Suprapubic skin (tissue), 4 donors: ENCODE results near the gene JPH2.

Experiments used
- EP300 ChIP-seq: sonication (generic); formaldehyde crosslinking; IDR thresholded peaks from one replicate; pipeline ENCODE4 v1.6.1; 2017; ENCODE audit warnings: antibody characterized with exemption
- POLR2A ChIP-seq, 2 donors: fragments of 450-650 bp; IDR thresholded peaks; one replicate each; pipeline ENCODE4 v1.6.1; 2017; ENCODE audit warnings: antibody characterized with exemption in 2 of 2, mild to moderate bottlenecking in 2 of 2, moderate library complexity in 2 of 2
- POLR2AphosphoS5 ChIP-seq, 3 donors: sonication (generic); formaldehyde crosslinking; IDR thresholded peaks; one replicate each; pipeline ENCODE4 v1.6.1; 2017; ENCODE audit warnings: antibody characterized with exemption in 3 of 3
- TF ChIP-seq, protein P1 (sequence below), 2 donors: fragments of 200-600 bp in 1 of 2; fragments of 450-650 bp in 1 of 2; sonication (generic) in 1 of 2; IDR thresholded peaks; one replicate each; pipeline ENCODE4 v1.5.1; 2016 to 2019; ENCODE audit warnings: antibody characterized with exemption in 2 of 2, mild to moderate bottlenecking in 1 of 2, moderate library complexity in 1 of 2

DNA sequence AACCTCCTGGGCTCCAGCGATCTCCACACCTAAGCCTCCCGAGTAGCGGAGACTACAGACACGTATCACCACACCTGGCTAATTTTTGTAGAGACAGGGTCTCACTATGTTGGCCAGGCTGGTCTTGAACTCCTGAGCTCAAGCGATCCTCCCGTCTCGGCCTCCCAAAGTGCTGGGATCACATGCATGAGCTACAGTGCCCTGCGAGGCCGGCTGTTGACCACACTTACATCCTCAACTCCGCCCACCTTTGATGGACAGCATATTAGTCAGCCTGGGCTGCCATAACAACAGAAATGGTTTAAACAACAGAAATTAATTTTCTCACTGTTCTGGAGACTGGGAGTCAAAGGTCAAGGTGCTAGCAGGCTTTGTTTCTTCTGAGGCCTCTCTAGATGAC lies 107.7 kb downstream of the JPH2 start:
- TF ChIP-seq, protein P1, sequence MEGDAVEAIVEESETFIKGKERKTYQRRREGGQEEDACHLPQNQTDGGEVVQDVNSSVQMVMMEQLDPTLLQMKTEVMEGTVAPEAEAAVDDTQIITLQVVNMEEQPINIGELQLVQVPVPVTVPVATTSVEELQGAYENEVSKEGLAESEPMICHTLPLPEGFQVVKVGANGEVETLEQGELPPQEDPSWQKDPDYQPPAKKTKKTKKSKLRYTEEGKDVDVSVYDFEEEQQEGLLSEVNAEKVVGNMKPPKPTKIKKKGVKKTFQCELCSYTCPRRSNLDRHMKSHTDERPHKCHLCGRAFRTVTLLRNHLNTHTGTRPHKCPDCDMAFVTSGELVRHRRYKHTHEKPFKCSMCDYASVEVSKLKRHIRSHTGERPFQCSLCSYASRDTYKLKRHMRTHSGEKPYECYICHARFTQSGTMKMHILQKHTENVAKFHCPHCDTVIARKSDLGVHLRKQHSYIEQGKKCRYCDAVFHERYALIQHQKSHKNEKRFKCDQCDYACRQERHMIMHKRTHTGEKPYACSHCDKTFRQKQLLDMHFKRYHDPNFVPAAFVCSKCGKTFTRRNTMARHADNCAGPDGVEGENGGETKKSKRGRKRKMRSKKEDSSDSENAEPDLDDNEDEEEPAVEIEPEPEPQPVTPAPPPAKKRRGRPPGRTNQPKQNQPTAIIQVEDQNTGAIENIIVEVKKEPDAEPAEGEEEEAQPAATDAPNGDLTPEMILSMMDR (IDR thresholded peaks at IDR 0.05), result no peak
- no peak for TF ChIP-seq POLR2A (IDR thresholded peaks at IDR 0.05)
- TF ChIP-seq EP300, result no peak
- TF ChIP-seq POLR2AphosphoS5 (IDR thresholded peaks at IDR 0.05), result no peak
